Astrocyte of the cerebellum (primary cell): Measurements from ENCODE around the gene OR10AD1.
A peak's percentile ranks its signal among the peaks of the same experiment; 100 is the strongest.

Experiments
- DNase-seq: peaks from one replicate; pipeline ENCODE4 v3.0.0-alpha.2; 2011; ENCODE audit warnings: low read depth
- H3K4me3 ChIP-seq: 2 replicates; pipeline ENCODE4 v1.5.1; 2011; ENCODE audit warnings: mild to moderate bottlenecking, low read depth, low read length, moderate library complexity
- in situ Hi-C: cut with HindIII; loops from 2 replicates; pipeline ENCODE4 v1.10.0; 2017; ENCODE audit warnings: low sequenced_read_pairs
- TF ChIP-seq, protein P1 (sequence below): IDR thresholded peaks from 2 replicates; pipeline ENCODE4 v1.5.1; 2012; ENCODE audit warnings: low read length, low read depth, moderate library complexity, mild to moderate bottlenecking; ENCODE audit errors: missing control alignments

OR10AD1 gene

DNA sequence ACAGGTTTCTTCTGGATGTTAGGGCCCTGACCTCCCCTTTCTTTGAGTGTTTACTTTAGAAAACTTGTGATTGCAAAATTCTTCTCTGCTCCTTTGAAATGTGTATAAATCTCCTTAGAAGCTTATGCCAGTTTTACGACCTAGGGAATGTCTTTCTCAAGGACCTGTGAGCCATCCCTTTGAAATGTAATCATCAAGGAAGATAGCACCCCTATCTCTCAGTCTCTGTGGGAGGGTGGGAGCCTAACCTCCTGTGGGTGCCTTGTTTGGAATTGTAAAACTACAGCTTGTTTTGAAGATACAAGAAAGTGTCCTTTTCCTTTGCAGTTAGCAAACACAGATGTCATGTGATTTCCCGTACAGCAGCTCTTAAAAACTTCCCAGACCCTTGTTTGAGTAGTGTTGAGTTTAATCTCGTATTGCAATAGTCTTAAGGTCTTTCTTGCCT lies 3.3 kb downstream of the OR10AD1 start:
- H3K4me3 ChIP-seq = no peak overlapping the region
- TF ChIP-seq, protein P1, sequence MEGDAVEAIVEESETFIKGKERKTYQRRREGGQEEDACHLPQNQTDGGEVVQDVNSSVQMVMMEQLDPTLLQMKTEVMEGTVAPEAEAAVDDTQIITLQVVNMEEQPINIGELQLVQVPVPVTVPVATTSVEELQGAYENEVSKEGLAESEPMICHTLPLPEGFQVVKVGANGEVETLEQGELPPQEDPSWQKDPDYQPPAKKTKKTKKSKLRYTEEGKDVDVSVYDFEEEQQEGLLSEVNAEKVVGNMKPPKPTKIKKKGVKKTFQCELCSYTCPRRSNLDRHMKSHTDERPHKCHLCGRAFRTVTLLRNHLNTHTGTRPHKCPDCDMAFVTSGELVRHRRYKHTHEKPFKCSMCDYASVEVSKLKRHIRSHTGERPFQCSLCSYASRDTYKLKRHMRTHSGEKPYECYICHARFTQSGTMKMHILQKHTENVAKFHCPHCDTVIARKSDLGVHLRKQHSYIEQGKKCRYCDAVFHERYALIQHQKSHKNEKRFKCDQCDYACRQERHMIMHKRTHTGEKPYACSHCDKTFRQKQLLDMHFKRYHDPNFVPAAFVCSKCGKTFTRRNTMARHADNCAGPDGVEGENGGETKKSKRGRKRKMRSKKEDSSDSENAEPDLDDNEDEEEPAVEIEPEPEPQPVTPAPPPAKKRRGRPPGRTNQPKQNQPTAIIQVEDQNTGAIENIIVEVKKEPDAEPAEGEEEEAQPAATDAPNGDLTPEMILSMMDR = no peak
- in situ Hi-C loops = no loop called here
- DNase-seq = no peak

GRCh38 chr12:48198985-48199384 lies 4.1 kb downstream of the OR10AD1 start:
- H3K4me3 ChIP-seq = peak overlapping the region; percentile 63
- TF ChIP-seq, protein P1 = no peak
- no peak for DNase-seq
- in situ Hi-C loops = no loop called here

DNA sequence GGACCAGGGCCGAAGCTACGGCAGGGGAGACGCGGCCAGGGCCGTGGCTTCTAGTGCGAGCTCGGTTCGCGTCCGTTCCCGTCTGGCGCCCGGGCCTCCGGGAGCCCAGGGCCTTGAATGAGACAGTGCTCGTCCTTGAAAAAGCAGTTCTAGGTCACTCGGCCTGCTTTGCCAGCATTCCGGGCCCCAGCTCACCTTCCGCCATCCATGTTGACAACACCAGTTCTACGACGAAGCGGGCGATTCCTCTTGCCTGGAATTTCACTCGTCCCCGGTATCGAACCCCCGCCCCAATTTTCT lies 4.5 kb downstream of the OR10AD1 start:
- H3K4me3 ChIP-seq = peak overlapping the region; percentile 63
- DNase-seq = no peak
- in situ Hi-C loops = no loop called here
- TF ChIP-seq, protein P1 = no peak

GRCh38 chr12:48197971-48198671 lies 5.0 kb downstream of the OR10AD1 start:
- TF ChIP-seq, protein P1 = peak; percentile 38
- DNase-seq = peak; percentile 72
- H3K4me3 ChIP-seq = peak overlapping the region; percentile 63
- in situ Hi-C loops = no loop called here

- TF ChIP-seq, protein P1 = peak; percentile 49
- no peak for DNase-seq
- H3K4me3 ChIP-seq = peak overlapping the region; percentile 63
- in situ Hi-C loops = no loop called here
These were observed 5.5 kb downstream of the OR10AD1 start for GRCh38 chr12:48197549-48197970.

- TF ChIP-seq, protein P1 = no peak
- DNase-seq = no peak
- in situ Hi-C loops = no loop called here
These were observed 8.3 kb downstream of the OR10AD1 start for GRCh38 chr12:48194799-48195201.

More at GRCh38 chr12:48194799-48195201, 8.3 kb downstream of the OR10AD1 start:
- H3K4me3 ChIP-seq = no peak overlapping the region
